ENCODE measurements around the gene DIS3L. TPM values are rescaled to one million over a fixed set of nuclear protein-coding genes. Genes with fewer than 3 reads are reported as not detected.
"Not testable (repeated sequence)": the region's sequence is repeated elsewhere in the genome, so short reads cannot be mapped to it uniquely, and the experiment has no call there.

The DIS3L gene
- total and polyA plus RNA-seq, 2 of the 13 experiments (the other 11 are each of a cell fraction or from before 2014, with no cell fraction given): 21.0 to 50.5 TPM

DNA sequence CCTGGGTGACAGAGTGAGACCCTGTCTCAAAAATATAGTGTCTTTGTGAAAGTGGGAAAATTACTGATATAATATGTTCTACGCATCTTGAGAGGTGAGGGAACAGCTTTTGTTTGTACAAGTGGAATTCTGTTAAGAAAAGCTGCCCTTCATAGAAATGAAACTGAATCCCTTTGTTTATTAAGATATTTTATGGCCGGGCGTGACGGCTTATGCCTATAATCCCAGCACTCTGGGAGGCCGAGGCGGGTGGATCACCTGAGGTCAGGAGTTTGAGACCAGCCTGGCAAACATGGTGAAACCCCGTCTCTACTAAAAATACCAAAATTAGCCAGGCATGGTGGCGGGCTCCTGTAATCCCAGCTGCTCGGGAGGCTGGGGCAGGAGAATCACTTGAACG lies 11.1 kb downstream of the DIS3L start:
- H3K27ac ChIP-seq (ENCODE audit: extremely low read length, insufficient read depth, low read length); in situ Hi-C loops (cut with HindIII; ENCODE audit: extremely low pct_ligation_motif_present, low pct_unique_long_range_greater_than_20kb); H2AFZ ChIP-seq (ENCODE audit: low read length); H3K27me3 ChIP-seq (ENCODE audit: control insufficient read depth in 1 of 2, insufficient read depth in 2 of 2, low read length in 2 of 2); H3K79me2 ChIP-seq (ENCODE audit: insufficient read depth, low read length); CTCF ChIA-PET (ENCODE audit: low intra/inter-chr PET ratio, low total read pairs); H3K9me3 ChIP-seq (ENCODE audit: low read length); ATAC-seq; H4K20me1 ChIP-seq (ENCODE audit: insufficient read depth, low read length); BruUV-seq (replicated peaks); H3K4me3 ChIP-seq (replicated peaks in 1 of 3; ENCODE audit: insufficient read depth in 1 of 3, low read depth in 2 of 3, low read length in 3 of 3); H3K4me1 ChIP-seq (ENCODE audit: insufficient read depth, low read length); intact Hi-C loops (cut with micrococcal nuclease; ENCODE audit: unreplicated experiment); FAIRE-seq; DNase-seq (ENCODE audit: low spot score); POLR2A ChIA-PET; H3K9ac ChIP-seq (ENCODE audit: insufficient read depth, low read depth, low read length); H3K4me2 ChIP-seq (ENCODE audit: low read depth, low read length): not testable (repeated sequence)
- H3K36me3 ChIP-seq (replicated peaks in 1 of 2; ENCODE audit: control insufficient read depth in 1 of 2, insufficient read depth in 2 of 2, low read length in 2 of 2): peaks cover 7 to 43% of the 10 kb centered on the region in 2 experiments
- WGBS (ENCODE audit: low lambda C conversion rate): 98% methylated on average over 9 of the region's 10 CpGs

DNA sequence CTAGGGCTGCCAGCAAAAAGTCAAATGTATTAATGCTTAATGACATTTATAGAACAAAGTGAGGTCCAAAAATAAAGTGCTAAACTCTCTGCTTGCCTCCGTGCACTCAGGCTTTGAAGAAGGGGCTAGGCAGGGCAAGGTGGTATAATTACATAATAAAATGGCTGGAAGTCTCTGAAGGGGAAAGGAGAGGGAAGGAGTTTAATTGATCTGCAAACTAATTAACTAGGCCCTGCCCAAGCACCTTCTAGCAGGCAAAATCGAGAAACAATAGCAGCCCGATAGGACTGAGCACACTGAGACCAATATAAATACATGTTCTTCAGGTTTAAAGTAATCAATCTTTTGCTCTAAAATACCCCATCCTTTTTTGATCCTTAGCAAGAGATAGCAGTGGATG lies 13.0 kb downstream of the DIS3L start:
- WGBS (ENCODE audit: low lambda C conversion rate): 98% methylated on average over 3 of the region's 3 CpGs
- Histone ChIP-seq H3K4me3 (replicated peaks in 1 of 3; ENCODE audit: insufficient read depth in 1 of 3, low read depth in 2 of 3, low read length in 3 of 3) (no peak overlapping the region), H3K79me2 (ENCODE audit: insufficient read depth, low read length) (no peaks in the 10 kb centered on the region), H2AFZ (ENCODE audit: low read length) (no peak overlapping the region), H4K20me1 (ENCODE audit: insufficient read depth, low read length) (0 out of 2 replicates have a peak, but pooled peaks cover 2% of the 10 kb centered on the region), H3K36me3 (replicated peaks in 1 of 2; ENCODE audit: control insufficient read depth in 1 of 2, insufficient read depth in 2 of 2, low read length in 2 of 2) (peaks cover 10 to 56% of the 10 kb centered on the region in 2 experiments), H3K9me3 (ENCODE audit: low read length) (no peaks in the 10 kb centered on the region), H3K9ac (ENCODE audit: insufficient read depth, low read depth, low read length) (no peak overlapping the region), H3K27ac (ENCODE audit: extremely low read length, insufficient read depth, low read length) (no peak overlapping the region), H3K4me2 (ENCODE audit: low read depth, low read length) (no peak overlapping the region), H3K4me1 (ENCODE audit: insufficient read depth, low read length) (no peaks in the 10 kb centered on the region), H3K27me3 (ENCODE audit: control insufficient read depth in 1 of 2, insufficient read depth in 2 of 2, low read length in 2 of 2) (no peaks in the 10 kb centered on the region)
- CTCF ChIA-PET (ENCODE audit: low intra/inter-chr PET ratio, low total read pairs): no interaction called here
- POLR2A ChIA-PET: no interaction called here
- TF ChIP-seq, protein P1, sequence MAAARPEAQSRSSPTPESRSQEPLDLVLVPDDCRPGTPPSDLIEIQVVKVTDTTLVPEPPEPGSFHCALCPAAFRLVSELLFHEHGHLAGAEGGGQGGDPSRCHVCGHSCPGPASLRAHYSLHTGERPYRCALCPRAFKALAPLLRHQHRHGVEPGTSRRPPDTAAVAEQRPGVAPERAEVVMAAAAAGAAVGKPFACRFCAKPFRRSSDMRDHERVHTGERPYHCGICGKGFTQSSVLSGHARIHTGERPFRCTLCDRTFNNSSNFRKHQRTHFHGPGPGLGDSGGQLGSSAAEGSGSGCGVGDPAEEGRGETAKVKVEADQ (CRISPR knock-in tag; IDR thresholded peaks at IDR 0.05; ENCODE audit: borderline replicate concordance): no peak
- no peak for TF ChIP-seq ZC3H4 (CRISPR knock-in tag; IDR thresholded peaks at IDR 0.05; ENCODE audit: borderline replicate concordance)
- TF ChIP-seq, protein P2, sequence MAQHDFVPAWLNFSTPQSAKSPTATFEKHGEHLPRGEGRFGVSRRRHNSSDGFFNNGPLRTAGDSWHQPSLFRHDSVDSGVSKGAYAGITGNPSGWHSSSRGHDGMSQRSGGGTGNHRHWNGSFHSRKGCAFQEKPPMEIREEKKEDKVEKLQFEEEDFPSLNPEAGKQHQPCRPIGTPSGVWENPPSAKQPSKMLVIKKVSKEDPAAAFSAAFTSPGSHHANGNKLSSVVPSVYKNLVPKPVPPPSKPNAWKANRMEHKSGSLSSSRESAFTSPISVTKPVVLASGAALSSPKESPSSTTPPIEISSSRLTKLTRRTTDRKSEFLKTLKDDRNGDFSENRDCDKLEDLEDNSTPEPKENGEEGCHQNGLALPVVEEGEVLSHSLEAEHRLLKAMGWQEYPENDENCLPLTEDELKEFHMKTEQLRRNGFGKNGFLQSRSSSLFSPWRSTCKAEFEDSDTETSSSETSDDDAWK (CRISPR knock-in tag; IDR thresholded peaks at IDR 0.05): no peak
- no peak for TF ChIP-seq ZNF225 (CRISPR knock-in tag; IDR thresholded peaks at IDR 0.05)
- no peak for TF ChIP-seq ZNF792 (CRISPR knock-in tag; IDR thresholded peaks at IDR 0.05)
- no peak for TF ChIP-seq SPEN (CRISPR knock-in tag; IDR thresholded peaks at IDR 0.05; ENCODE audit: low read depth)
- TF ChIP-seq, protein P3, sequence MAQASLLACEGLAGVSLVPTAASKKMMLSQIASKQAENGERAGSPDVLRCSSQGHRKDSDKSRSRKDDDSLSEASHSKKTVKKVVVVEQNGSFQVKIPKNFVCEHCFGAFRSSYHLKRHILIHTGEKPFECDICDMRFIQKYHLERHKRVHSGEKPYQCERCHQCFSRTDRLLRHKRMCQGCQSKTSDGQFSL (CRISPR knock-in tag; IDR thresholded peaks at IDR 0.05): no peak
- TF ChIP-seq PHF21A (CRISPR knock-in tag; IDR thresholded peaks at IDR 0.05): no peak
- TF ChIP-seq ZNF816 (CRISPR knock-in tag; IDR thresholded peaks at IDR 0.05; ENCODE audit: borderline replicate concordance): no peak
- TF ChIP-seq ZNF24 (IDR thresholded peaks at IDR 0.05): no peak
- TF ChIP-seq DMAP1 (CRISPR knock-in tag; IDR thresholded peaks at IDR 0.05): no peak
- ATAC-seq (no peak), FAIRE-seq (no peak), DNase-seq (ENCODE audit: low spot score) (no peak)
- no TSS peak for BruUV-seq (replicated peaks)
- in situ Hi-C loops (cut with HindIII; ENCODE audit: extremely low pct_ligation_motif_present, low pct_unique_long_range_greater_than_20kb) (no loop called here), intact Hi-C loops (cut with micrococcal nuclease; ENCODE audit: unreplicated experiment) (no loop called here)

Data from HepG2 (cell line).